Measurements from ENCODE around the gene KRT78.
"Not testable (repeated sequence)": the region's sequence is repeated elsewhere in the genome, so short reads cannot be mapped to it uniquely, and the experiment has no call there.

KRT78 gene

DNA sequence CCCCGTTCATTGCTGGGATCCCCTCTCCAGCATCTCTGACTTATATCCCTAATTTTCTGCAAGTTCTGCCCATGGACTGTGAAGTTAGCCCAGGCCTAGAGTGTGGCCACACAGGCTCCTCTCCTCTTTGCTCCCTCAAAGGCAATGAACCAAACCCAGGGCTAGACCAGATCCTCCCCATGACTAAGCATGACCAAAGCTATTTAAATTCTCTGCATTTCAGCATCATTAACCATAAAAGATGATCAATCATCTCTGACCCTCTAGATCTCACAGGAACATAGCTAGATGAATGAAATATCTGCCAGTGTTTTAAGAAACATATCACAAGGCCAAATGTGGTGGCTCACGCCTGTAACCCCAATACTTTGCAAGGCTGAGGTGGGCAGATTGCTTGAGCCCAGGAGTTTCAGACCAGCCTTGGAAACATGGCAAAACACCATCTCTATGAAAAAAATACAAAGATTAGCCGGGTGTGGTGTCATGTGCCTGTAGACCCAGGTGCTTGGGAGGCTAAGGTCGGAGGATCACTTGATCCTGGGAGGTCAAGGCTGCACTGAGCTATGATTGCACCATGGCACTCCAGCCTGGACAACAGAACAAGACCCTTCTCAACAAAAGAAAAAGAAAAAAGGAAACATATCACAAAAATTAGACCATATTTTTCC lies 50.7 kb downstream of the KRT78 start:
- DNase-seq (ENCODE audit: low read depth): no peak
- TF ChIP-seq, protein P1, sequence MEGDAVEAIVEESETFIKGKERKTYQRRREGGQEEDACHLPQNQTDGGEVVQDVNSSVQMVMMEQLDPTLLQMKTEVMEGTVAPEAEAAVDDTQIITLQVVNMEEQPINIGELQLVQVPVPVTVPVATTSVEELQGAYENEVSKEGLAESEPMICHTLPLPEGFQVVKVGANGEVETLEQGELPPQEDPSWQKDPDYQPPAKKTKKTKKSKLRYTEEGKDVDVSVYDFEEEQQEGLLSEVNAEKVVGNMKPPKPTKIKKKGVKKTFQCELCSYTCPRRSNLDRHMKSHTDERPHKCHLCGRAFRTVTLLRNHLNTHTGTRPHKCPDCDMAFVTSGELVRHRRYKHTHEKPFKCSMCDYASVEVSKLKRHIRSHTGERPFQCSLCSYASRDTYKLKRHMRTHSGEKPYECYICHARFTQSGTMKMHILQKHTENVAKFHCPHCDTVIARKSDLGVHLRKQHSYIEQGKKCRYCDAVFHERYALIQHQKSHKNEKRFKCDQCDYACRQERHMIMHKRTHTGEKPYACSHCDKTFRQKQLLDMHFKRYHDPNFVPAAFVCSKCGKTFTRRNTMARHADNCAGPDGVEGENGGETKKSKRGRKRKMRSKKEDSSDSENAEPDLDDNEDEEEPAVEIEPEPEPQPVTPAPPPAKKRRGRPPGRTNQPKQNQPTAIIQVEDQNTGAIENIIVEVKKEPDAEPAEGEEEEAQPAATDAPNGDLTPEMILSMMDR (conservative IDR thresholded peaks at IDR 0.05; ENCODE audit: low read depth, low read length): no peak
- no peak overlapping the region for H3K4me3 ChIP-seq (ENCODE audit: low read depth, low read length)

DNA sequence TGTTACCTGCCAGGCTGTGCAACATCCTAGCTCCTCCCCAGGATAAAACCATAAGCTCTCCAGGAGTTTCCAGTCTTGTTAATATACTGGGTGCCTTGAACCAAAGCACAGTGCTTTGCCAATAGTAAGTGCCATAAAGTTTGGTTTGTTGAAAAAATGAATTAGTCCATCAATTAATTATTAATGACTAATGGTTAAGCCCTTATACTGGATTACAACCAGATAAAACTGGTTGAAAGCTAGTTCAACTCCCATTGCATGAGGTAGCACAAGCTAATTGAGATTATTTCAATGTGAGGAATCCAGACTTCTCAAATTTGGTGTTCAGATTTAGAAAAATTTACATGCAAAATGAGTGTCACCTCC lies 51.3 kb downstream of the KRT78 start:
- no peak for DNase-seq (ENCODE audit: low read depth)
- H3K4me3 ChIP-seq (ENCODE audit: low read depth, low read length): no peak overlapping the region
- TF ChIP-seq, protein P1 (conservative IDR thresholded peaks at IDR 0.05; ENCODE audit: low read depth, low read length): no peak

DNA sequence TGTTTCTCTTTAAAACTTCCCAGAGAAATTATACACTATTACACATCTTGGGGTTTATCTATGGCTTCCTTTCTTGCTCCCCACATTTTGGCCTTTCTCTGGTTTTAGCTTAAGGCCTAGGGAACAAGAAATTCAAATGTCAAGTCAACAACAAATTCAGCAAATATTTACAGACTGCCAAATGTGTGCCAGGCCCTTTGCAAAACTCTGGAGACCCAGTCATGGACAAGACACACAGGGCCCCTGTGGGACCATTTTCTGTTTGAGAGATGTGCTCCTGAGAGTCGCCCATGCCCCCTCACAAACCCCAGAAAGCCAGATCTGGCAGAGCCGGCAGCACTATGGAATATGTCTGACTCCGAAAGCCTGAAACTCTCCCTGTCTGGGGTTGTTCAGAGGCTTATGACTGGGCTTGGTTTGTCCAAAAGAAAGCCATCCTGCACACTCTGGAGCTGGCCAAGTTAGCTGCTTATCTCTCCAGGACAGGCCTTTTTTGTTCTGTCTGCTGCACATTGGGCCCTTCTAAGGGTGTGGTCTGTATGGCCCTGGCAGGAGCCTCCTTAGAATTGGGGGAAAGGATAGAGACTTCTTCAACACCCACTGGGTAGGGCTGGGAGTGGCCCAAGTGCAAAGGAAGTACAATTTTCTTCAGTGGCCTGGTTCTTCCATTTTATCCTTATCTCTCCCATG lies 51.8 kb downstream of the KRT78 start:
- no peak for DNase-seq (ENCODE audit: low read depth)
- TF ChIP-seq, protein P1 (conservative IDR thresholded peaks at IDR 0.05; ENCODE audit: low read depth, low read length): no peak
- H3K4me3 ChIP-seq (ENCODE audit: low read depth, low read length): no peak overlapping the region

DNA sequence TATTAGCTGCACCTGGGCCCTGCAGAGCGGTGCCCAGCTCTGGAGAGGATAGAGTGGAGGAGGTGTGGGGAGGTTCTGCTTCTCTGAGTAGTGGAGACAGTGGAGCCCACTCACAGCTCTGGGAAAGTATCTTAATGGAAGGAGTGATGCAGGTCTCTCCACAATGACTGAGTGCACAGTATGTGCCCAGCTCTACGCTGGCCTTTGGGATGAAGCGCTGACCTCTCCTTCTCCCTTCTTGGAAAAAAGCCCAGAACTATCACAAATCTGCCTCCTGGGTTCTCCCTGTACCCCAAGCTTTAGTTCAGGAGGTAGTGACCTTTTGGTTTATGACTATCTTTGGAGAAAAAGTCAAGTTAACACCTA lies 52.4 kb downstream of the KRT78 start:
- DNase-seq (ENCODE audit: low read depth): no peak
- no peak overlapping the region for H3K4me3 ChIP-seq (ENCODE audit: low read depth, low read length)
- TF ChIP-seq, protein P1 (conservative IDR thresholded peaks at IDR 0.05; ENCODE audit: low read depth, low read length): no peak

DNA sequence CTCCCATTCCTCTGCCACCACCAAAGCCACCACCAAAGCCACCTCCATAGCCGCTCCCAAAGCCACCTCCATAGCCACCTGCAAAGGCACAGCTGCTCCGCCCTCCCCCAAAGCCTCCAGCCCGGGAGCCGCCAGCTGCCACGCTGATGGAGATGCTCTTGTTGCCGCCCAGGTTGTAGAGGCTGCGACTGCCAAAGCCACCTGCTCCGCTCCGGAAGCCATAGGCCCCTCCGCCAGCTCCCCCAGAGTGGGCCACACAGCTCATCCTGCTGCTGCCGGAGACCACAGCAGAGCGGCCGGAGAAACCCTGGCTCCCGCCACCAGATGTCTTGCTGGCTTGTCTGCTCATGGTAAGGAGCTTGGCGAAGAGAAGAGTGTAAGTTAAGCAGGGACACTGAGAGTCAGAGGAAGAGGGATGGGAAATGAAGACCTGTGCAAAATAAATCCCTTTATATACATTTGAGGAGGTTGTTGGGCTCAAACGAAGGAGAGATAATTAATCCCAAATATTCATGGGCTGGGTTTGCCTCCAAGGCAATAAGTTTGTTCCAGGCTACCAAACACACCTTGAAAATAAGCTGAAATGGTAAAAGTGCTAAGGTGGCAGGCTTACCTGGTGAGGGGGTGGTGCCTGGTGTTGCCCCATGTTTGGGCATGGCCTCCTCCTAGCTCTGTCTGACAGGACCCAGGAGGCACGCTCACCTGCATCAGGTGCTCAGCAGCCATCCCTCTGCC lies 52.9 kb downstream of the KRT78 start, which contains the start of gene KRT3:
Gene KRT3 (minus strand): TSS at position 424 of the 735 bp plus-strand sequence. CDS start 75 bp downstream, at position 349.
- TF ChIP-seq, protein P1 (conservative IDR thresholded peaks at IDR 0.05; ENCODE audit: low read depth, low read length): no peak
- no peak for DNase-seq (ENCODE audit: low read depth)
- H3K4me3 ChIP-seq (ENCODE audit: low read depth, low read length): no peak within 1 kb of the TSS

DNA sequence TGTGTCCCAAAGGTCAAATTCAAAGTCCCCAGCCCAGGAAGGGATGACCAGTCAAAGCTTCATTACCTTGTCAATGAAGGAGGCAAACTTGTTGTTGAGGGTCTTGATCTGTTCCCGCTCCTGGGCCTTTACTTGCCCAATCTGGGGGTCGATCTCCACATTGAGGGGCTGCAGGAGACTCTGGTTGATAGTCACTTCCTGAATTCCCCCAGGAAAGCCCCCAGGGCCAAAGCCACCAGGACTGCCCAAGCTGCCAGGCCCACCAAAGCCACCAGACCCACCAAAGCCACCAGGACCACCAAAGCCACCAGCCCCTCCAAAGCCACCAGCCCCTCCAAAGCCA lies 53.5 kb downstream of the KRT78 start:
- not testable (repeated sequence) for DNase-seq (ENCODE audit: low read depth); H3K4me3 ChIP-seq (ENCODE audit: low read depth, low read length)

DNA sequence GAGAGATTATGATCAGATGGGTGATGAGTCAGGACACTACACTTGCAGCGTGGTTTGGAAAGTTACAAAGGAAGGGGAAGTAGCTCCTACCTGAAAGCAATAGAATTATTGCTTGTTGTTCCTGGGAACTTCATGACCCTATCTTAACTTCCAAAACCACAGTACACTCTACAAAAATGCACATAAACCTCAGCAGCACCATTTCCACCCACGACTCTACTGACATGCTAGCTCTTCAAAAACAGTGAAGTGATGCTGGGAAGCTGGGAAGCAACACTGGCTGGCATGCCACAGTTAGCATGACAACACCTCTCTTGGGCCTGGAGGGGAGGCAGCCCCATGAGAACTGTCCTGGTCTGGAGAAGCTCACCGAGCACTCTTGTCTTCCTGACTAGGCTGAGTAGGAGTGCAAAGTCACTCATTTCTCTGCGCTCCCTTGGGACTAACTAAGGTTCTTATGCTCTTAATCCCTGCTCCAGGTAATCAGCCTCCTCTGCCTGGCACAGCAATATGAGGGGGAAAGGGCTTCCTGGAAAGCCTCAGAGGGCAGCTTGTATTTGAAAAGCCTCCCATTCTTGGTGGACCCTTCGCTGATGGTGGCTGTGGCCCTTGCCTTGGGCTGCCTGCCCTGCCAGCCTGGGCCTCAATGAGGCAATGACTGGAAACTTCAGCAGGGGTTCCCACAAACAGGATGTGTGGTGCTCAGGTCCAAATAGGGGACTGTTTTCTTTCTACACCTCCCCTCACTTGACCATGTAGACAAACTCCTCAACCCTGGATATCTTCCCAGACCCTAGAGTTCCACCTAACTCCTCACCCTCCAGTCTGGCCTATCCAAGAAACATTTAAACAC lies 54.1 kb downstream of the KRT78 start:
- no peak for DNase-seq (ENCODE audit: low read depth)
- no peak overlapping the region for H3K4me3 ChIP-seq (ENCODE audit: low read depth, low read length)
- TF ChIP-seq, protein P1 (conservative IDR thresholded peaks at IDR 0.05; ENCODE audit: low read depth, low read length): no peak
